ENCODE data around the gene MFAP2.

GRCh38 chr1:17018849-17019248 lies 38.4 kb upstream of the MFAP2 start:
- no peak for TF ChIP-seq POLR2AphosphoS5 (IDR thresholded peaks at IDR 0.05)
- TF ChIP-seq CTCF (IDR thresholded peaks at IDR 0.05), result no peak
